ENCODE measurements around the gene YLPM1.

- TF ChIP-seq CTCF (IDR thresholded peaks at IDR 0.05) = no peak
- no peak for TF ChIP-seq POLR2AphosphoS5 (IDR thresholded peaks at IDR 0.05)
- TF ChIP-seq POLR2A (IDR thresholded peaks at IDR 0.05) = no peak
These were observed 38.3 kb downstream of the YLPM1 start for GRCh38 chr14:74801396-74801795.
